Neural progenitor cell (in vitro differentiated cells): ENCODE data around the gene LASP1. TPM values are rescaled to one million over a fixed set of nuclear protein-coding genes. Genes with fewer than 3 reads are reported as not detected.

Experiments
- DNase-seq: peaks from one replicate; pipeline ENCODE4 v3.0.0-alpha.2; 2016; ENCODE audit warnings: low spot score
- H2AFZ ChIP-seq: fragments of 200-600 bp; sonication (generic); replicated peaks from 2 replicates; pipeline ENCODE4 v1.6.1; 2016; ENCODE audit warnings: antibody characterized with exemption
- H3F3A ChIP-seq: fragments of 200-600 bp; sonication (generic); 2 replicates; pipeline ENCODE4 v1.6.1; 2016; ENCODE audit warnings: antibody characterized with exemption, low read depth
- H3K27ac ChIP-seq: fragments of 200-600 bp; sonication (generic); 2 replicates; pipeline ENCODE4 v1.5.1; 2016; ENCODE audit warnings: mild to moderate bottlenecking
- H3K27me3 ChIP-seq: fragments of 200-600 bp; sonication (generic); 2 replicates; pipeline ENCODE4 v1.6.1; 2016; ENCODE audit warnings: mild to moderate bottlenecking, moderate library complexity
- H3K36me3 ChIP-seq: fragments of 200-600 bp; sonication (generic); 2 replicates; pipeline ENCODE4 v1.5.1; 2016
- H3K4me1 ChIP-seq: fragments of 200-600 bp; sonication (generic); 2 replicates; pipeline ENCODE4 v1.6.1; 2016; ENCODE audit warnings: mixed run types
- H3K4me2 ChIP-seq: fragments of 200-600 bp; sonication (generic); 2 replicates; pipeline ENCODE4 v1.6.1; 2016
- H3K4me3 ChIP-seq: fragments of 200-600 bp; sonication (generic); 2 replicates; pipeline ENCODE4 v1.5.1; 2016
- H3K79me2 ChIP-seq: fragments of 200-600 bp; sonication (generic); 2 replicates; pipeline ENCODE4 v1.6.1; 2016; ENCODE audit warnings: low read depth
- H3K9ac ChIP-seq: fragments of 200-600 bp; sonication (generic); 2 replicates; pipeline ENCODE4 v1.6.1; 2016
- H3K9me3 ChIP-seq: fragments of 200-600 bp; sonication (generic); 2 replicates; pipeline ENCODE4 v1.5.1; 2016; ENCODE audit warnings: low read depth
- H4K20me1 ChIP-seq: fragments of 200-600 bp; sonication (generic); 2 replicates; pipeline ENCODE4 v1.6.1; 2016; ENCODE audit warnings: low read depth
- H3K27ac Mint-ChIP-seq: 3 replicates; pipeline ENCODE4 v1.8.0; 2021; ENCODE audit warnings: mixed read lengths
- H3K27me3 Mint-ChIP-seq: 2 replicates; pipeline ENCODE4 v1.8.0; 2022; ENCODE audit warnings: low read depth, mild to moderate bottlenecking, inconsistent platforms, moderate library complexity, mixed read lengths; ENCODE audit not compliant: insufficient read depth
- H3K36me3 Mint-ChIP-seq: 3 replicates; pipeline ENCODE4 v1.8.0; 2021; ENCODE audit warnings: mixed read lengths
- H3K4me1 Mint-ChIP-seq: 3 replicates; pipeline ENCODE4 v1.8.0; 2021; ENCODE audit warnings: mixed read lengths
- H3K4me3 Mint-ChIP-seq: 3 replicates; pipeline ENCODE4 v1.8.0; 2021; ENCODE audit warnings: mild to moderate bottlenecking, moderate library complexity, mixed read lengths
- H3K9me3 Mint-ChIP-seq: 3 replicates; pipeline ENCODE4 v1.8.0; 2020; ENCODE audit warnings: mixed read lengths
- CTCF ChIP-seq: fragments of 200-600 bp; sonication (generic); IDR thresholded peaks from 2 replicates; pipeline ENCODE4 v1.5.1; 2017; ENCODE audit warnings: antibody characterized with exemption, mild to moderate bottlenecking
- EZH2 ChIP-seq: fragments of 200-600 bp; sonication (generic); IDR thresholded peaks from 2 replicates; pipeline ENCODE4 v1.6.1; 2017; ENCODE audit warnings: antibody characterized with exemption, mild to moderate bottlenecking, moderate library complexity
- EZH2phosphoT487 ChIP-seq: fragments of 200-600 bp; sonication (generic); IDR thresholded peaks from 2 replicates; pipeline ENCODE4 v1.6.1; 2017; ENCODE audit warnings: antibody characterized with exemption
- total RNA-seq: library from RNA; depleted of rRNA; stranded (reverse); fragments of >200 nt; gene quantifications from 2 replicates; pipeline ENCODE4 v1.2.3, GENCODE V29; 2015; ENCODE audit warnings: low replicate concordance

Gene LASP1
- total RNA-seq, 1 donor from 2014 or later = 45.2 TPM

GRCh38 chr17:38882870-38883269 lies 13.0 kb downstream of the LASP1 start:
- Histone ChIP-seq H3K79me2 (peaks cover 55% of the 10 kb centered on the region), H3K27me3 (no peaks in the 10 kb centered on the region), H3K4me3 (no peak overlapping the region), H2AFZ (no peak overlapping the region), H3K4me2 (no peak overlapping the region), H3K27ac (no peak overlapping the region), H4K20me1 (peaks cover 55% of the 10 kb centered on the region), H3K36me3 (no peaks in the 10 kb centered on the region), H3K4me1 (peaks cover 83% of the 10 kb centered on the region), H3K9me3 (no peaks in the 10 kb centered on the region), H3K9ac (no peak overlapping the region), H3F3A (peaks cover 65% of the 10 kb centered on the region)
- H3K36me3 Mint-ChIP-seq = peaks cover 17% of the 10 kb centered on the region
- DNase-seq = no peak
- H3K27me3 Mint-ChIP-seq = peaks cover 6% of the 10 kb centered on the region
- H3K27ac Mint-ChIP-seq = peak overlapping the region; percentile 86
- peak overlapping the region; percentile 21 for H3K4me3 Mint-ChIP-seq
- peaks cover 89% of the 10 kb centered on the region for H3K4me1 Mint-ChIP-seq
- no peak for TF ChIP-seq CTCF
- no peak for TF ChIP-seq EZH2phosphoT487
- no peak for TF ChIP-seq EZH2
- H3K9me3 Mint-ChIP-seq = no peaks in the 10 kb centered on the region

DNA sequence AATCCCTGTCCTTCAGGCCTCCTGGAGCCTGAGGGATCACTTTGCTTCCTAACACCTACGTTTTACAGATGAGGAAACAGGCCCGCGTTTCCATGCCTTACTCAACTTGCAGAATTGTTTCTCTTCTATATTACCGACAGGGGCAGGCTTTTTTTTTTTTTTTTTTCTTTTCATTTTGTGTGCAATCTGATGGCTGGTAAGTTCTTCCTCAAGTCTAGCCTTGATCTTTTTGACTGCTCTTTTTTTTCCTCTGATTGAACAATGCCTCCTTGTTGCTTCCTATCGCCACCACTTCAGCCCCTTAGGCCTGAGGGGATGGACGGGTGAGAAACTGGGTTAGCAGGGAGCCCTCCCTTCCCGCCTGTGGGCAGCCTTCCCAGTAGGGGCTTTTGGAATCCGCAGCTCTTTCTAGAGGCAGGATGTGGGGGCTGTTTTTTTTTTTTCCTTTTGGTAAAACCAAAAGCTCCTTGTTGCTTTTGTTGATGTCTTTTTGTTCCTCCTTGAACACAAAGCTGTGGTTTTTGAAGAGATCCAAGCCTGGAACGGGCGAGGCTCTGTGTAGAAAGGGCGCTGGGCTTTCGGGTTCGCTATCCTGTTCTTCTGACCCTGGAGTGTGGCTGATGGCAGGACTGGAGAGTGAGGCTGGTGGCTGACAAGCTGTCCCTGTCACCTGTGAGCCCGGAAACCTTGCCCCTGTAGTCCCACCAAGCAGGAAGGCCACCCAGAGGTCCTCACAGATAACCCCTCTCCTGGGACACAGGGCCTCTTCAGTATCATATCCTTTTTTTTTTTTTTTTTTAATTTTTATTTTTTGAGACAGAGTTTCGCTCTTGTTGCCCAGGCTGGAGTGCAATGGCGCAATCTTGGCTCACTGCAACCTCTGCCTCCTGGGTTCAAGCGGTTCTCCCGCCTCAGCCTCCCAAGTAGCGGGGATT lies 14.0 kb downstream of the LASP1 start:
- Histone ChIP-seq H3K9ac (no peak overlapping the region), H3K4me1 (peaks cover 74% of the 10 kb centered on the region), H2AFZ (no peak overlapping the region), H3K4me3 (peak overlapping the region; percentile 36), H3K27ac (peak overlapping the region; percentile 84), H3K79me2 (peaks cover 49% of the 10 kb centered on the region), H4K20me1 (peaks cover 56% of the 10 kb centered on the region), H3F3A (peaks cover 55% of the 10 kb centered on the region), H3K9me3 (no peaks in the 10 kb centered on the region), H3K27me3 (no peaks in the 10 kb centered on the region), H3K4me2 (peak overlapping the region; percentile 75), H3K36me3 (no peaks in the 10 kb centered on the region)
- Mint-ChIP-seq H3K9me3 (no peaks in the 10 kb centered on the region), H3K4me3 (peak overlapping the region; percentile 75), H3K27me3 (peaks cover 2% of the 10 kb centered on the region), H3K27ac (peak overlapping the region; percentile 97), H3K36me3 (peaks cover 10% of the 10 kb centered on the region), H3K4me1 (peaks cover 82% of the 10 kb centered on the region)
- DNase-seq = peak; percentile 77
- no peak for TF ChIP-seq EZH2
- no peak for TF ChIP-seq EZH2phosphoT487
- TF ChIP-seq CTCF = peak; percentile 13

- Histone ChIP-seq H3K4me3 (peak overlapping the region; percentile 16), H3K9ac (no peak overlapping the region), H3K4me1 (peaks cover 60% of the 10 kb centered on the region), H3K27me3 (no peaks in the 10 kb centered on the region), H3K79me2 (peaks cover 50% of the 10 kb centered on the region), H3K4me2 (peak overlapping the region; percentile 70), H3K9me3 (no peaks in the 10 kb centered on the region), H3K27ac (no peak overlapping the region), H4K20me1 (peaks cover 62% of the 10 kb centered on the region), H2AFZ (no peak overlapping the region), H3F3A (peaks cover 48% of the 10 kb centered on the region), H3K36me3 (no peaks in the 10 kb centered on the region)
- Mint-ChIP-seq H3K9me3 (no peaks in the 10 kb centered on the region), H3K27me3 (peaks cover 2% of the 10 kb centered on the region), H3K36me3 (peaks cover 7% of the 10 kb centered on the region), H3K27ac (peak overlapping the region; percentile 88), H3K4me3 (peak overlapping the region; percentile 57), H3K4me1 (peaks cover 73% of the 10 kb centered on the region)
- DNase-seq = peak; percentile 5
- TF ChIP-seq CTCF = no peak
- no peak for TF ChIP-seq EZH2
These were observed 15.3 kb downstream of the LASP1 start for GRCh38 chr17:38885044-38885727.
